H1 (cell line): ENCODE measurements around the gene ESRRB. TPM values are rescaled to one million over a fixed set of nuclear protein-coding genes. Genes with fewer than 3 reads are reported as not detected.

ENCODE experiments used
- CHD7 ChIP-seq: fragments of 300-600 bp; sonication (generic); IDR thresholded peaks from 2 replicates; pipeline ENCODE4 v1.7.1; 2012; ENCODE audit warnings: low read length, moderate library complexity, mild to moderate bottlenecking, inconsistent platforms; ENCODE audit not compliant: insufficient replicate concordance
- HDAC6 ChIP-seq: IDR thresholded peaks from one replicate; pipeline ENCODE4 v1.7.1; 2012; ENCODE audit warnings: low read depth, mild to moderate bottlenecking, inconsistent platforms, low read length, moderate library complexity
- RXRA ChIP-seq: IDR thresholded peaks from 2 replicates; pipeline ENCODE4 v1.6.1; 2011; ENCODE audit warnings: low read depth, mild to moderate bottlenecking, low read length, moderate library complexity; ENCODE audit not compliant: insufficient read depth
- TAF7 ChIP-seq: optimal IDR thresholded peaks from 2 replicates; pipeline ENCODE3; 2011; ENCODE audit warnings: low read depth, mild to moderate bottlenecking, inconsistent platforms, low read length, moderate library complexity, borderline replicate concordance
- TBP ChIP-seq: IDR thresholded peaks from 2 replicates; pipeline ENCODE4 v1.6.1; 2011; ENCODE audit warnings: low read depth, low read length, improper control_type of control experiment
- polyA plus RNA-seq, 7 experiments: library from polyadenylated mRNA; depleted of rRNA in 3 of 7; stranded (reverse) in 5 of 7; unstranded in 2 of 7; fragments of >200 nt in 5 of 7; fragments of 200-250 nt in 2 of 7; gene quantifications; 1 replicate in 5 of 7; 2 replicates in 1 of 7; 4 replicates in 1 of 7; pipeline versions ENCODE4 v1.2.1 to v1.2.3, GENCODE V29; 2011 to 2013; ENCODE audit warnings: missing spikeins in 2 of 7, mixed read lengths in 2 of 7
- total RNA-seq: library from RNA; stranded (reverse); fragmentation: NEBNext Ultra II Directional; extraction: Animal tissue kit (Norgen Biotek cat#: 25700); gene quantifications from 2 replicates; pipeline ENCODE4 v1.2.1, GENCODE V29; 2021

ESRRB gene
- total and polyA plus RNA-seq, 2 of the 8 experiments (the other 6 are each of a cell fraction or from before 2014, with no cell fraction given): 0.29 to 0.45 TPM

GRCh38 chr14:76480426-76480825 is 104.5 kb downstream of the ESRRB start (continued):
- no peak for TF ChIP-seq CHD7
- TF ChIP-seq TAF7: no peak
- no peak for TF ChIP-seq HDAC6
- no peak for TF ChIP-seq TBP
- no peak for TF ChIP-seq RXRA
- TF ChIP-seq, all 59 proteins: peak for 0
